Measurements from ENCODE around the gene KNTC1. TPM values are rescaled to one million over a fixed set of nuclear protein-coding genes. Genes with fewer than 3 reads are reported as not detected.
A peak's percentile ranks its signal among the peaks of the same experiment; 100 is the strongest.

KNTC1 gene
- total RNA-seq, 1 experiment from 2014 or later: 110 TPM

- BruUV-seq (replicated peaks): no TSS peak
- TF ChIP-seq, protein P1, sequence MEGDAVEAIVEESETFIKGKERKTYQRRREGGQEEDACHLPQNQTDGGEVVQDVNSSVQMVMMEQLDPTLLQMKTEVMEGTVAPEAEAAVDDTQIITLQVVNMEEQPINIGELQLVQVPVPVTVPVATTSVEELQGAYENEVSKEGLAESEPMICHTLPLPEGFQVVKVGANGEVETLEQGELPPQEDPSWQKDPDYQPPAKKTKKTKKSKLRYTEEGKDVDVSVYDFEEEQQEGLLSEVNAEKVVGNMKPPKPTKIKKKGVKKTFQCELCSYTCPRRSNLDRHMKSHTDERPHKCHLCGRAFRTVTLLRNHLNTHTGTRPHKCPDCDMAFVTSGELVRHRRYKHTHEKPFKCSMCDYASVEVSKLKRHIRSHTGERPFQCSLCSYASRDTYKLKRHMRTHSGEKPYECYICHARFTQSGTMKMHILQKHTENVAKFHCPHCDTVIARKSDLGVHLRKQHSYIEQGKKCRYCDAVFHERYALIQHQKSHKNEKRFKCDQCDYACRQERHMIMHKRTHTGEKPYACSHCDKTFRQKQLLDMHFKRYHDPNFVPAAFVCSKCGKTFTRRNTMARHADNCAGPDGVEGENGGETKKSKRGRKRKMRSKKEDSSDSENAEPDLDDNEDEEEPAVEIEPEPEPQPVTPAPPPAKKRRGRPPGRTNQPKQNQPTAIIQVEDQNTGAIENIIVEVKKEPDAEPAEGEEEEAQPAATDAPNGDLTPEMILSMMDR (IDR thresholded peaks at IDR 0.05; ENCODE audit: unreplicated experiment): no peak
- CTCF ChIA-PET: no interaction called here
- no peak for DNase-seq
- Mint-ChIP-seq H3K36me3 (ENCODE audit: insufficient read depth, unreplicated experiment) (peaks cover 95% of the 10 kb centered on the region), H3K4me3 (ENCODE audit: low read depth, unreplicated experiment) (no peak overlapping the region), H3K4me1 (ENCODE audit: low read depth, unreplicated experiment) (peaks cover 10% of the 10 kb centered on the region), H3K27ac (ENCODE audit: unreplicated experiment) (no peak overlapping the region), H3K27me3 (ENCODE audit: unreplicated experiment) (no peaks in the 10 kb centered on the region), H3K9me3 (ENCODE audit: low read depth, unreplicated experiment) (no peaks in the 10 kb centered on the region)
- intact Hi-C loops (cut with micrococcal nuclease; ENCODE audit: unreplicated experiment): no loop called here
These were observed 11.8 kb upstream of the KNTC1 start for GRCh38 chr12:122515275-122515674.

DNA sequence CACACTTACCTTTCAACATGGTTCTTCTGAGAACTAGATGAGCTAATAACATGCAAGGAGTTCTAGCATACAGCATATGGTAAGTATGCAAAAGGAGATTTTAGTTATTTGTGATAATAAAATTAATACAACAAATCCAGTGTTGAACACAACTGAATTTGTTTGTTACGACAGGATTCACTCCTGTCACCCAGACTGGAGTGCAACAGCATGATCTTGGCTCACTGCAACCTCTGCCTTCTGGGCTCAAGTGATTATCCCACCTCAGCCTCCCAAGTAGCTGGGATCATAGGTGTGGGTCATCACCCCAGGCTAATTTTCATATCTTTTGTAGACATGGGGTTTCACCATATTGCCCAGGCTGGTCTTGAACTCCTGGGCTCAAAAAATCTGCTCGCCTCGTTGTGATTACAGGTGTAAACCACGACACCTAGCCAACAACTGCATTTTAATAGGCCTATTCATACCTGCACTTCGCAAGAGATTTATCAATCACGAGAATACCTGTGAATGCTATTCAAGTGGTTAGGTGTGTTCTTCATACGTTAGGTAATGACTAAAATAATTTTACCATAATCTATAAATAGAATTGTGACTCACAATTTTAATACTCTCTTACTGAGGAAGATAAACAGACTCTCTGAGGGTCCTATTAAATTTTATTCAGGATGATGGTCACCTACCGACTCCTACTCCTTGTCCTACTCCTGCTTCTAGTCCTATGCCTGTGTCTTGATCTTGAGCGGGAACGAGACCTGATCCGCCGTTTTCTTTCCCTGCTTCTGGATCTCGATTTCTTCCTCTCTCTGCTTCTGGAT lies 10.3 kb upstream of the KNTC1 start:
- peaks cover 18% of the 10 kb centered on the region for H3K4me1 Mint-ChIP-seq (ENCODE audit: low read depth, unreplicated experiment)
- no peaks in the 10 kb centered on the region for H3K27me3 Mint-ChIP-seq (ENCODE audit: unreplicated experiment)
- H3K27ac Mint-ChIP-seq (ENCODE audit: unreplicated experiment): peak overlapping the region; percentile 67
- intact Hi-C loops (cut with micrococcal nuclease; ENCODE audit: unreplicated experiment): no loop called here
- CTCF ChIA-PET: no interaction called here
- BruUV-seq (replicated peaks): no TSS peak
- no peak overlapping the region for H3K4me3 Mint-ChIP-seq (ENCODE audit: low read depth, unreplicated experiment)
- H3K36me3 Mint-ChIP-seq (ENCODE audit: insufficient read depth, unreplicated experiment): peaks cover 98% of the 10 kb centered on the region
- no peak for DNase-seq
- TF ChIP-seq, protein P1 (IDR thresholded peaks at IDR 0.05; ENCODE audit: unreplicated experiment): no peak
- no peaks in the 10 kb centered on the region for H3K9me3 Mint-ChIP-seq (ENCODE audit: low read depth, unreplicated experiment)

DNA sequence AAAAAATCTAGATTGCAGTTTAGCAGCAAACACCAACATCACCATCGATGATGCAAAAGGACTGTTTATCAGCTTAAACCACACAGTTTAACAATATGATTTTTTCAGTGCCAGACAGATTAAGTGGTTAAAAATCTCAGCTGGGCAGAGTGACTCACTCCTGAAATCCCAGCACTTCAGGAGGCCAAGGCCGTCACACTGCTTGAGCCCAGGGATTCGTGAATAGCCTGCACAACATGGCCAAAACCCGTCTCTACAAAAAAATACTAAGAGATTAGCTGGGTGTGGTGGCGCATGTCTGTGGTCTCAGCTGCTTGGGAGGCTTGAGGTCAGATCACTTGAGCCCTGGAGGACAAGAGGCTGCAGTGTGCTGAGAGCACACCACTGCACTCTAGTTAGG lies 9.2 kb upstream of the KNTC1 start:
- intact Hi-C loops (cut with micrococcal nuclease; ENCODE audit: unreplicated experiment): no loop called here
- TF ChIP-seq, protein P1 (IDR thresholded peaks at IDR 0.05; ENCODE audit: unreplicated experiment): no peak
- DNase-seq: no peak
- peak overlapping the region; percentile 67 for H3K27ac Mint-ChIP-seq (ENCODE audit: unreplicated experiment)
- H3K9me3 Mint-ChIP-seq (ENCODE audit: low read depth, unreplicated experiment): no peaks in the 10 kb centered on the region
- no TSS peak for BruUV-seq (replicated peaks)
- no peak overlapping the region for H3K4me3 Mint-ChIP-seq (ENCODE audit: low read depth, unreplicated experiment)
- CTCF ChIA-PET: no interaction called here
- H3K27me3 Mint-ChIP-seq (ENCODE audit: unreplicated experiment): no peaks in the 10 kb centered on the region
- H3K36me3 Mint-ChIP-seq (ENCODE audit: insufficient read depth, unreplicated experiment): peaks cover 92% of the 10 kb centered on the region
- peaks cover 18% of the 10 kb centered on the region for H3K4me1 Mint-ChIP-seq (ENCODE audit: low read depth, unreplicated experiment)

GRCh38 chr12:122518908-122519307 lies 8.1 kb upstream of the KNTC1 start:
- no peak for DNase-seq
- TF ChIP-seq, protein P1 (IDR thresholded peaks at IDR 0.05; ENCODE audit: unreplicated experiment): no peak
- H3K27me3 Mint-ChIP-seq (ENCODE audit: unreplicated experiment): no peaks in the 10 kb centered on the region
- H3K9me3 Mint-ChIP-seq (ENCODE audit: low read depth, unreplicated experiment): no peaks in the 10 kb centered on the region
- peaks cover 27% of the 10 kb centered on the region for H3K4me1 Mint-ChIP-seq (ENCODE audit: low read depth, unreplicated experiment)
- CTCF ChIA-PET: no interaction called here
- peaks cover 92% of the 10 kb centered on the region for H3K36me3 Mint-ChIP-seq (ENCODE audit: insufficient read depth, unreplicated experiment)
- peak overlapping the region; percentile 50 for H3K27ac Mint-ChIP-seq (ENCODE audit: unreplicated experiment)
- no peak overlapping the region for H3K4me3 Mint-ChIP-seq (ENCODE audit: low read depth, unreplicated experiment)
- no TSS peak for BruUV-seq (replicated peaks)
- intact Hi-C loops (cut with micrococcal nuclease; ENCODE audit: unreplicated experiment): no loop called here
